IMR-90 (cell line): ENCODE results near the gene THOC2. TPM values are rescaled to one million over a fixed set of nuclear protein-coding genes. Genes with fewer than 3 reads are reported as not detected.

Source experiments
- ATAC-seq: fragments of 200-7000 bp; cut with Tn5 transposase; 2 replicates; pipeline ENCODE4 v1.9.1; 2020; ENCODE audit warnings: low read depth, mild to moderate bottlenecking, moderate library complexity
- BruUV-seq: library from RNA; stranded (reverse); fragments of 400-500 nt; replicated peaks from 2 replicates; lab custom pipeline; 2021; lab: Mats Ljungman, UMichigan
- CTCF ChIA-PET: fragments of 300-600 bp; formaldehyde crosslinking; extraction: SDS; loops from one replicate; lab custom pipeline; 2021; ENCODE audit warnings: antibody characterized with exemption; lab: Yijun Ruan, JAX
- POLR2A ChIA-PET: fragments of 300-600 bp; sonication (Branson Sonifier 250); formaldehyde crosslinking; loops from one replicate; lab custom pipeline; 2022; ENCODE audit warnings: antibody characterized with exemption; ENCODE audit not compliant: unreplicated experiment; lab: Charles Lee
- DNase-seq: peaks from one replicate; pipeline ENCODE4 v3.0.0; 2013
- H2AFZ ChIP-seq: replicated peaks from 2 replicates; pipeline ENCODE3; 2013; ENCODE audit warnings: low read length, mild to moderate bottlenecking; ENCODE audit not compliant: poor library complexity
- H2AK5ac ChIP-seq: 2 replicates; pipeline ENCODE4 v1.6.1; 2013; ENCODE audit warnings: low read depth, low read length, inconsistent platforms
- H2AK9ac ChIP-seq: replicated peaks from 2 replicates; pipeline ENCODE3; 2013; ENCODE audit warnings: mild to moderate bottlenecking, low read depth, low read length, moderate library complexity; ENCODE audit not compliant: poor library complexity
- H2BK120ac ChIP-seq: 2 replicates; pipeline ENCODE4 v1.6.1; 2013; ENCODE audit warnings: low read depth, low read length, inconsistent platforms
- H2BK15ac ChIP-seq: 3 replicates; pipeline ENCODE4 v1.6.1; 2013; ENCODE audit warnings: low read depth, low read length, inconsistent platforms
- H2BK20ac ChIP-seq: 2 replicates; pipeline ENCODE4 v1.6.1; 2013; ENCODE audit warnings: low read depth, mild to moderate bottlenecking, inconsistent platforms, low read length, moderate library complexity
- H2BK5ac ChIP-seq: 2 replicates; pipeline ENCODE4 v1.6.1; 2013; ENCODE audit warnings: mild to moderate bottlenecking, low read depth, low read length, inconsistent platforms; ENCODE audit not compliant: poor library complexity, severe bottlenecking
- H3K14ac ChIP-seq: replicated peaks from 2 replicates; pipeline ENCODE4 v1.6.1; 2013; ENCODE audit warnings: low read depth, low read length, inconsistent platforms
- H3K18ac ChIP-seq: 2 replicates; pipeline ENCODE4 v1.6.1; 2013; ENCODE audit warnings: low read depth, low read length, control low read depth
- H3K23ac ChIP-seq: 2 replicates; pipeline ENCODE4 v1.6.1; 2013; ENCODE audit warnings: low read depth, low read length, inconsistent platforms
- H3K27ac ChIP-seq: 2 replicates; pipeline ENCODE4 v1.5.1; 2013; ENCODE audit warnings: mild to moderate bottlenecking, control low read depth, low read length; ENCODE audit not compliant: insufficient read depth
- H3K27me3 ChIP-seq: 2 replicates; pipeline ENCODE4 v1.6.1; 2013; ENCODE audit warnings: low read length; ENCODE audit not compliant: control insufficient read depth, insufficient read depth
- H3K36me3 ChIP-seq: 2 replicates; pipeline ENCODE4 v1.6.1; 2013; ENCODE audit warnings: low read length, mixed read lengths; ENCODE audit not compliant: control insufficient read depth, insufficient read depth
- H3K4ac ChIP-seq: 2 replicates; pipeline ENCODE4 v1.6.1; 2013; ENCODE audit warnings: low read depth, low read length, inconsistent platforms
- H3K4me1 ChIP-seq: 2 replicates; pipeline ENCODE4 v1.6.1; 2013; ENCODE audit warnings: low read length, mixed read lengths; ENCODE audit not compliant: control insufficient read depth, insufficient read depth
- H3K4me2 ChIP-seq: 2 replicates; pipeline ENCODE4 v1.6.1; 2013; ENCODE audit warnings: low read depth, mild to moderate bottlenecking, control low read depth, low read length, moderate library complexity
- H3K4me3 ChIP-seq: 2 replicates; pipeline ENCODE4 v1.5.1; 2013; ENCODE audit warnings: low read depth, mild to moderate bottlenecking, control low read depth, low read length, moderate library complexity; ENCODE audit not compliant: insufficient read depth
- H3K56ac ChIP-seq: 2 replicates; pipeline ENCODE4 v1.6.1; 2013; ENCODE audit warnings: low read length, inconsistent platforms; ENCODE audit not compliant: insufficient read depth; ENCODE audit errors: extremely low read depth
- H3K79me1 ChIP-seq, 2 experiments: 2 replicates each; pipeline ENCODE4 v1.6.1; 2013; ENCODE audit warnings: low read length in 2 of 2, inconsistent platforms in 1 of 2, low read depth in 1 of 2
- H3K9ac ChIP-seq: 2 replicates; pipeline ENCODE4 v1.6.1; 2013; ENCODE audit warnings: low read depth, low read length, control low read depth
- H3K9me1 ChIP-seq: 2 replicates; pipeline ENCODE4 v1.6.1; 2013; ENCODE audit warnings: low read length, inconsistent platforms; ENCODE audit not compliant: insufficient read depth
- H3K9me3 ChIP-seq: 2 replicates; pipeline ENCODE4 v1.6.1; 2013; ENCODE audit warnings: low read length; ENCODE audit not compliant: control insufficient read depth, insufficient read depth
- H4K20me1 ChIP-seq: 2 replicates; pipeline ENCODE4 v1.6.1; 2013; ENCODE audit warnings: low read length, inconsistent platforms; ENCODE audit not compliant: insufficient read depth
- H4K5ac ChIP-seq: 2 replicates; pipeline ENCODE4 v1.6.1; 2013; ENCODE audit warnings: mild to moderate bottlenecking, low read depth, low read length, control low read depth
- H4K8ac ChIP-seq, 2 experiments: 2 replicates each; pipeline ENCODE4 v1.6.1; 2013; ENCODE audit warnings: low read depth in 2 of 2, low read length in 2 of 2, control low read depth in 1 of 2, inconsistent platforms in 1 of 2
- H4K91ac ChIP-seq: 2 replicates; pipeline ENCODE4 v1.6.1; 2013; ENCODE audit warnings: low read depth, low read length, inconsistent platforms; ENCODE audit not compliant: insufficient read depth
- BHLHE40 ChIP-seq: fragments of 150-350 bp; IDR thresholded peaks from 2 replicates; pipeline ENCODE4 v1.6.1; 2016; ENCODE audit warnings: mild to moderate bottlenecking, low read depth, low read length
- CEBPB ChIP-seq: IDR thresholded peaks from 2 replicates; pipeline ENCODE4 v1.6.1; 2012; ENCODE audit warnings: low read depth, low read length, improper control_type of control experiment
- CHD1 ChIP-seq: IDR thresholded peaks from 2 replicates; pipeline ENCODE4 v1.6.1; 2012; ENCODE audit warnings: low read depth, low read length, improper control_type of control experiment
- CTCF ChIP-seq: conservative IDR thresholded peaks from 2 replicates; pipeline ENCODE4 v1.5.1; 2012; ENCODE audit warnings: mild to moderate bottlenecking, low read depth, low read length, improper control_type of control experiment
- ELK1 ChIP-seq: fragments of 150-350 bp; IDR thresholded peaks from 2 replicates; pipeline ENCODE4 v1.6.1; 2016; ENCODE audit warnings: low read depth, mild to moderate bottlenecking, low read length, moderate library complexity, borderline replicate concordance
- FOS ChIP-seq: fragments of 150-350 bp; IDR thresholded peaks from 2 replicates; pipeline ENCODE4 v1.6.1; 2016; ENCODE audit warnings: low read depth, low read length
- MAFK ChIP-seq: IDR thresholded peaks from 2 replicates; pipeline ENCODE4 v1.6.1; 2012; ENCODE audit warnings: low read depth, low read length, improper control_type of control experiment
- MAZ ChIP-seq: IDR thresholded peaks from 2 replicates; pipeline ENCODE4 v1.6.1; 2012; ENCODE audit warnings: low read depth, mild to moderate bottlenecking, low read length, improper control_type of control experiment, moderate library complexity, borderline replicate concordance
- MXI1 ChIP-seq: IDR thresholded peaks from 2 replicates; pipeline ENCODE4 v1.6.1; 2012; ENCODE audit warnings: low read depth, mild to moderate bottlenecking, low read length, moderate library complexity, borderline replicate concordance
- NFE2L2 ChIP-seq: fragments of 150-350 bp; IDR thresholded peaks from 2 replicates; pipeline ENCODE4 v1.6.1; 2016; ENCODE audit warnings: low read depth, mild to moderate bottlenecking, low read length
- POLR2A ChIP-seq: IDR thresholded peaks from 2 replicates; pipeline ENCODE4 v1.6.1; 2012; ENCODE audit warnings: mild to moderate bottlenecking, low read depth, low read length
- RAD21 ChIP-seq: IDR thresholded peaks from 2 replicates; pipeline ENCODE4 v1.6.1; 2012; ENCODE audit warnings: low read length, improper control_type of control experiment
- RCOR1 ChIP-seq: IDR thresholded peaks from 2 replicates; pipeline ENCODE4 v1.6.1; 2012; ENCODE audit warnings: mild to moderate bottlenecking, low read length, improper control_type of control experiment; ENCODE audit not compliant: insufficient replicate concordance
- RFX5 ChIP-seq: IDR thresholded peaks from 2 replicates; pipeline ENCODE4 v1.8.0; 2012; ENCODE audit warnings: low read depth, mild to moderate bottlenecking, low read length, moderate library complexity
- SMC3 ChIP-seq: fragments of 150-350 bp; IDR thresholded peaks from 2 replicates; pipeline ENCODE4 v1.6.1; 2016; ENCODE audit warnings: low read depth, mild to moderate bottlenecking, antibody characterized with exemption, low read length, moderate library complexity
- USF2 ChIP-seq: fragments of 150-350 bp; IDR thresholded peaks from 2 replicates; pipeline ENCODE4 v1.6.1; 2017; ENCODE audit warnings: mild to moderate bottlenecking, antibody characterized with exemption, low read length, low read depth
- WGBS, 2 experiments: methylation state at CpG; one replicate each; pipeline versions ENCODE4 v1.1.5 to v1.1.7; 2013; ENCODE audit warnings: missing lambda C conversion rate in 2 of 2; ENCODE audit not compliant: insufficient read length in 1 of 2; ENCODE audit errors: extremely low coverage in 2 of 2; 5-methylcytosine and 5-hydroxymethylcytosine counted together
- dilution Hi-C: fragments of 300-500 bp; cut with HindIII; formaldehyde crosslinking; loops from one replicate; pipeline ENCODE4 v1.14.3; 2018; ENCODE audit warnings: low sequenced_read_pairs; ENCODE audit not compliant: unreplicated experiment
- in situ Hi-C: fragments of 300-500 bp; cut with MboI; formaldehyde crosslinking; loops from 3 replicates; pipeline ENCODE4 v1.14.3; 2019; ENCODE audit warnings: low sequenced_read_pairs, inconsistent platforms, mixed read lengths
- intact Hi-C: fragments of 100-400 bp; cut with micrococcal nuclease; formaldehyde crosslinking; loops from 2 replicates; pipeline ENCODE4 v1.10.0; 2022
- polyA plus RNA-seq, 3 experiments: library from polyadenylated mRNA; depleted of rRNA; stranded (reverse); fragments of >200 nt; gene quantifications; 2 replicates each; pipeline ENCODE4 v1.2.3, GENCODE V29; 2012; ENCODE audit warnings: low replicate concordance in 1 of 3
- total RNA-seq: library from RNA; depleted of rRNA; stranded (reverse); fragments of >200 nt; gene quantifications from 2 replicates; pipeline ENCODE4 v1.2.3, GENCODE V29; 2012

Gene THOC2
- total and polyA plus RNA-seq, 2 of the 4 experiments (the other 2 are of a cell fraction), result 42.9 to 58.8 TPM

GRCh38 chrX:123600181-123600580 is 132.7 kb downstream of the THOC2 start:
- intact Hi-C loops, result no loop called here
- no peaks in the 10 kb centered on the region for H4K20me1 ChIP-seq
- H2BK20ac ChIP-seq, result no peak overlapping the region
- no peak overlapping the region for H3K14ac ChIP-seq
- WGBS, 2 experiments, result no CpG with 5 or more reads among the region's 2 CpGs
- no peak overlapping the region for H2AK9ac ChIP-seq
- no peaks in the 10 kb centered on the region for H3K79me1 ChIP-seq
- no peak overlapping the region for H2AK5ac ChIP-seq
- DNase-seq (no peak), ATAC-seq (no peak)
- H4K91ac ChIP-seq, result no peak overlapping the region
- CTCF ChIA-PET, result no interaction called here
- no peak overlapping the region for H3K4ac ChIP-seq
- no peak overlapping the region for H4K5ac ChIP-seq
- H3K4me1 ChIP-seq, result no peaks in the 10 kb centered on the region
- no peaks in the 10 kb centered on the region for H3K27me3 ChIP-seq
- no peaks in the 10 kb centered on the region for H3K9me3 ChIP-seq
- H2AFZ ChIP-seq, result no peak overlapping the region
- no peak overlapping the region for H2BK15ac ChIP-seq
- H3K4me3 ChIP-seq, result no peak overlapping the region
- H2BK120ac ChIP-seq, result no peak overlapping the region
- no peak overlapping the region for H3K4me2 ChIP-seq
- peaks cover 3% of the 10 kb centered on the region; the same call in 1 of the 2 replicates for H3K36me3 ChIP-seq
- no TSS peak for BruUV-seq
- H3K9me1 ChIP-seq, result no peaks in the 10 kb centered on the region
- H3K18ac ChIP-seq, result no peak overlapping the region
- no peak overlapping the region for H3K23ac ChIP-seq
- no peak overlapping the region for H3K9ac ChIP-seq
- in situ Hi-C loops, result no loop called here
- no peak overlapping the region for H3K27ac ChIP-seq
- dilution Hi-C loops, result no loop called here
- no peak overlapping the region for H2BK5ac ChIP-seq
- H4K8ac ChIP-seq, result no peak overlapping the region
- TF ChIP-seq BHLHE40 (no peak), CHD1 (no peak), ELK1 (no peak), CTCF (no peak), RFX5 (no peak), NFE2L2 (no peak), RCOR1 (no peak), USF2 (no peak), FOS (no peak), RAD21 (no peak), MAFK (no peak), MAZ (no peak), SMC3 (no peak), POLR2A (no peak), MXI1 (no peak), CEBPB (no peak)
- no peak overlapping the region for H3K56ac ChIP-seq
- POLR2A ChIA-PET, result no interaction called here
